Caco-2 (cell line): Measurements from ENCODE around the gene SSBP2. TPM values are rescaled to one million over a fixed set of nuclear protein-coding genes. Genes with fewer than 3 reads are reported as not detected.

Source experiments
- BruUV-seq: library from RNA; stranded (reverse); fragments of 400-500 nt; replicated peaks from 2 replicates; lab custom pipeline; 2021; lab: Mats Ljungman, UMichigan
- CTCF ChIA-PET: fragments of 300-600 bp; sonication (Branson Sonifier 250); formaldehyde crosslinking; loops from one replicate; lab custom pipeline; 2022; ENCODE audit warnings: antibody characterized with exemption; lab: Charles Lee
- POLR2A ChIA-PET: fragments of 300-600 bp; sonication (Branson Sonifier 250); formaldehyde crosslinking; loops from one replicate; lab custom pipeline; 2022; ENCODE audit warnings: antibody characterized with exemption; lab: Charles Lee
- DNase-seq, 2 experiments: peaks; one replicate each; pipeline versions ENCODE4 v3.0.0 to v3.0.0-alpha.2; 2020 to 2022
- H3K27me3 ChIP-seq: replicated peaks from 2 replicates; pipeline ENCODE4 v1.6.0; 2011; ENCODE audit warnings: low read length; ENCODE audit not compliant: control insufficient read depth, insufficient read depth
- H3K36me3 ChIP-seq: 2 replicates; pipeline ENCODE4 v1.5.1; 2011; ENCODE audit warnings: low read length; ENCODE audit not compliant: control insufficient read depth, insufficient read depth
- H3K4me1 ChIP-seq: fragments of 250-450 bp; sonication (Bioruptor Pico); 2 replicates; pipeline ENCODE4 v1.5.1; 2020; ENCODE audit warnings: mild to moderate bottlenecking
- H3K4me3 ChIP-seq: 2 replicates; pipeline ENCODE4 v1.5.1; 2011; ENCODE audit warnings: low read depth, mild to moderate bottlenecking, control low read depth, low read length
- H3K9me3 ChIP-seq: fragments of 250-450 bp; sonication (Bioruptor Pico); 2 replicates; pipeline ENCODE4 v1.5.1; 2020; ENCODE audit warnings: mild to moderate bottlenecking, moderate library complexity
- H3K27ac Mint-ChIP-seq: one replicate; pipeline ENCODE4 v1.8.0; 2022; ENCODE audit warnings: mixed read lengths; ENCODE audit not compliant: unreplicated experiment
- H3K27me3 Mint-ChIP-seq: one replicate; pipeline ENCODE4 v1.8.0; 2022; ENCODE audit warnings: mixed read lengths; ENCODE audit not compliant: insufficient read depth, unreplicated experiment
- H3K36me3 Mint-ChIP-seq: one replicate; pipeline ENCODE4 v1.8.0; 2022; ENCODE audit warnings: mild to moderate bottlenecking, mixed read lengths; ENCODE audit not compliant: insufficient read depth, unreplicated experiment
- H3K4me1 Mint-ChIP-seq: one replicate; pipeline ENCODE4 v1.8.0; 2022; ENCODE audit warnings: low read depth, mixed read lengths; ENCODE audit not compliant: unreplicated experiment
- H3K4me3 Mint-ChIP-seq: one replicate; pipeline ENCODE4 v1.8.0; 2022; ENCODE audit warnings: mild to moderate bottlenecking, moderate library complexity, mixed read lengths; ENCODE audit not compliant: unreplicated experiment
- H3K9me3 Mint-ChIP-seq: one replicate; pipeline ENCODE4 v1.8.0; 2022; ENCODE audit warnings: mixed read lengths; ENCODE audit not compliant: unreplicated experiment
- CTCF ChIP-seq, 2 experiments: fragments of 200-600 bp in 1 of 2; IDR thresholded peaks; 1 replicate in 1 of 2; 2 replicates in 1 of 2; pipeline versions ENCODE4 v1.5.1 to v1.8.0; 2011 to 2022; ENCODE audit warnings: antibody characterized with exemption in 1 of 2, control low read depth in 1 of 2, inconsistent platforms in 1 of 2, low read depth in 1 of 2, low read length in 1 of 2, mild to moderate bottlenecking in 1 of 2, moderate library complexity in 1 of 2; ENCODE audit not compliant: insufficient read depth in 1 of 2, severe bottlenecking in 1 of 2, unreplicated experiment in 1 of 2
- intact Hi-C: fragments of 100-400 bp; cut with micrococcal nuclease; formaldehyde crosslinking; loops from one replicate; pipeline ENCODE4 v1.10.0; 2022; ENCODE audit not compliant: unreplicated experiment
- total RNA-seq: library from RNA; stranded (reverse); gene quantifications from 2 replicates; pipeline ENCODE4 v1.2.3, GENCODE V29; 2022

Gene SSBP2
- total RNA-seq, 1 experiment from 2014 or later, result 2.5 TPM

- Mint-ChIP-seq H3K27ac (no peak overlapping the region), H3K4me1 (peaks cover 14% of the 10 kb centered on the region), H3K36me3 (no peaks in the 10 kb centered on the region), H3K4me3 (no peak overlapping the region), H3K9me3 (no peaks in the 10 kb centered on the region), H3K27me3 (no peaks in the 10 kb centered on the region)
- H3K27me3 ChIP-seq, result no peaks in the 10 kb centered on the region
- no TSS peak for BruUV-seq
- H3K4me1 ChIP-seq, result peaks cover 19% of the 10 kb centered on the region
- no peaks in the 10 kb centered on the region for H3K9me3 ChIP-seq
- intact Hi-C loops, result loop anchor here (5.0 kb wide), 3 partner anchors 325 to 740 kb away; partner anchors contain the start of gene SSBP2
- H3K36me3 ChIP-seq, result no peaks in the 10 kb centered on the region
- no peak overlapping the region for H3K4me3 ChIP-seq
- ChIA-PET POLR2A (no interaction called here), CTCF (no interaction called here)
- TF ChIP-seq CTCF (IDR thresholded peaks at IDR 0.05; ENCODE audit: insufficient read depth in 1 of 2, low read depth in 1 of 2, low read length in 1 of 2, severe bottlenecking in 1 of 2, unreplicated experiment in 1 of 2), result no peak
- DNase-seq, result no peak
These were observed 323.3 kb downstream of the SSBP2 start for GRCh38 chr5:81427566-81427965.

GRCh38 chr5:81426359-81427030 lies 324.4 kb downstream of the SSBP2 start:
- Mint-ChIP-seq H3K4me3 (no peak overlapping the region), H3K9me3 (no peaks in the 10 kb centered on the region), H3K4me1 (peaks cover 19% of the 10 kb centered on the region), H3K27ac (no peak overlapping the region), H3K36me3 (no peaks in the 10 kb centered on the region), H3K27me3 (no peaks in the 10 kb centered on the region)
- Histone ChIP-seq H3K27me3 (no peaks in the 10 kb centered on the region), H3K4me1 (peaks cover 19% of the 10 kb centered on the region), H3K36me3 (no peaks in the 10 kb centered on the region), H3K4me3 (no peak overlapping the region), H3K9me3 (no peaks in the 10 kb centered on the region)
- no TSS peak for BruUV-seq
- DNase-seq, result no peak
- intact Hi-C loops, result loop anchor here (5.0 kb wide), 3 partner anchors 326 to 741 kb away; partner anchors contain the start of gene SSBP2
- CTCF ChIA-PET, result interaction anchor here (1.6 kb wide), 1 partner anchor 412 kb away, joined by 3 read pairs; no protein-coding TSS in a partner anchor
- no peak for TF ChIP-seq CTCF (IDR thresholded peaks at IDR 0.05; ENCODE audit: insufficient read depth in 1 of 2, low read depth in 1 of 2, low read length in 1 of 2, severe bottlenecking in 1 of 2, unreplicated experiment in 1 of 2)
- POLR2A ChIA-PET, result no interaction called here

- Histone ChIP-seq H3K27me3 (no peaks in the 10 kb centered on the region), H3K36me3 (no peaks in the 10 kb centered on the region), H3K4me1 (peaks cover 19% of the 10 kb centered on the region), H3K4me3 (no peak overlapping the region), H3K9me3 (no peaks in the 10 kb centered on the region)
- Mint-ChIP-seq H3K36me3 (no peaks in the 10 kb centered on the region), H3K4me3 (no peak overlapping the region), H3K4me1 (peaks cover 19% of the 10 kb centered on the region), H3K27me3 (no peaks in the 10 kb centered on the region), H3K27ac (no peak overlapping the region), H3K9me3 (no peaks in the 10 kb centered on the region)
- no TSS peak for BruUV-seq
- ChIA-PET POLR2A (no interaction called here), CTCF (interaction anchor here (0.7 to 1.6 kb wide), 3 partner anchors 124 to 552 kb away, joined by 3 read pairs; partner anchors contain the start of gene ZCCHC9)
- DNase-seq, result peak in 1 of 2 experiments; percentile 25
- intact Hi-C loops, result loop anchor here (1.0 to 5.0 kb wide), 5 partner anchors 76 to 800 kb away; partner anchors contain the start of gene SSBP2
- peak; percentile 45 to 57 for TF ChIP-seq CTCF (IDR thresholded peaks at IDR 0.05; ENCODE audit: insufficient read depth in 1 of 2, low read depth in 1 of 2, low read length in 1 of 2, severe bottlenecking in 1 of 2, unreplicated experiment in 1 of 2)
These were observed 325.3 kb downstream of the SSBP2 start for GRCh38 chr5:81425569-81425968.
